TTC549 (cell line): ENCODE measurements around the gene TNFRSF25.
"Not testable (repeated sequence)": the region's sequence is repeated elsewhere in the genome, so short reads cannot be mapped to it uniquely, and the experiment has no call there.

Experiments used
- FAIRE-seq: peaks from 2 replicates; lab custom pipeline; 2012; peaks lifted over from hg19 to GRCh38; lab: Jason Lieb, UNC

Gene TNFRSF25

DNA sequence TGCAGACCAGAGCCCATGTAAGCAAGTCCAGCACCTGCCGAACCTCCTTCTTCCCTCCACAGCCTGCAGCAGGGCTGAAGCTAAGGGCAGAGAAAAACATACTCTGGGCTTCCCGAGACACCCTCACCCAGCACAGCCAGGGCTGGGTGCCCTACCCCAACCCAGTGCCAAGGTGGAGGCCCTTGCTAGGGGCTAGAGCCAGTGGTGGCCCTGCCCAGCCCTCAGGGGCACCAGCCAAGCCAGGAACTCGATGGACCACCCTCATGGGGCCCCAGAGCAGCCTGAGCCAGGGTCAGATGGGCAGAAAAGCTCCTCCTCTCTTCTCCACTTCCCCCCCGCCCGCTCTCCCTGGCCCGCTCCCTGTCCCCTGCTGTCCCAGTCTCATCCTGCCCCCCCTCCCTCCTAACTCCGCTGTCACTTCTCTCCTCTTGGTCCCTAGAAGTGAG is 15.9 kb downstream of the TNFRSF25 start:
- FAIRE-seq, result no peak

DNA sequence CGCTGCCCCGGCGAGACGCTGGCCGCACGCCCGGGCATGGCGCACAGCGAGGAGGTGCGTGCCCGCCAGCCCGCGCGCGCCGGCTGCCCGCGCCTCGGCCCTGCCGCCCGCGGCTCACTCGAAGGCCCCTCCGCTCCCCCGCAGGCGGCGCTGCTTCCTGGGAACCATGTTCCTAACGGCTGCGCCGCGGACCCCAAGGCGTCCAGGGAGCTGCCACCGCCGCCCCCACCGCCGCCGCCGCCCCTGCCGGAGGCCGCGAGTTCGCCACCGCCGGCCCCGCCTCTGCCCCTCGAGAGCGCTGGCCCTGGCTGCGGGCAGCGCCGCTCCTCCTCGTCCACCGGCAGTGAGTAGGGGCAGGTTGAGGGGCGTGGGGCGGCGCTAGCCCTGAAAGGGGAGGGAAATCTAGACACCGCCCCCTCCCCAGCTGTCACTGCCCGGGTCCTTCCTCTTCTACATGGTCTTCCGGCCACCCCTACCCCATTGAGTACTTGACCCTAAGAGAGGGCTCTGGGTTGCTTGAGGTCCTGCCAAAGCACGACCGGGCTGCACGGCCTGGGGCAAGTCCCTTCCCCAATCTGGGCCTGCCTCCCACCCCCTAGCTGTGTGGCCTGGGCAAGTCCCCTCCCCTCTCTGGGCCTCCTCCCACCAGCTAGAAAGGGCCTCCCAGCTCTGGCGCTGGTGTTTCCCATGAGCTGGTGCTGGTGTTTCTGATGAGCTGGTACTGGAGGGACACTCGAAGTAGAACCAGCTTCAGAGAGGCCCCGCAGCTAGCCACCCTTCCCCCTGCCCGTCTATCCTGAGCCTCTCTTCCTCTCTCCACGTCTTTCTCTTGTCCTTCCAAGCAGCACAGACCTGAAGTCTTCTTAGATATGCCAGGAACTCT is 17.0 kb downstream of the TNFRSF25 start:
- no peak for FAIRE-seq

DNA sequence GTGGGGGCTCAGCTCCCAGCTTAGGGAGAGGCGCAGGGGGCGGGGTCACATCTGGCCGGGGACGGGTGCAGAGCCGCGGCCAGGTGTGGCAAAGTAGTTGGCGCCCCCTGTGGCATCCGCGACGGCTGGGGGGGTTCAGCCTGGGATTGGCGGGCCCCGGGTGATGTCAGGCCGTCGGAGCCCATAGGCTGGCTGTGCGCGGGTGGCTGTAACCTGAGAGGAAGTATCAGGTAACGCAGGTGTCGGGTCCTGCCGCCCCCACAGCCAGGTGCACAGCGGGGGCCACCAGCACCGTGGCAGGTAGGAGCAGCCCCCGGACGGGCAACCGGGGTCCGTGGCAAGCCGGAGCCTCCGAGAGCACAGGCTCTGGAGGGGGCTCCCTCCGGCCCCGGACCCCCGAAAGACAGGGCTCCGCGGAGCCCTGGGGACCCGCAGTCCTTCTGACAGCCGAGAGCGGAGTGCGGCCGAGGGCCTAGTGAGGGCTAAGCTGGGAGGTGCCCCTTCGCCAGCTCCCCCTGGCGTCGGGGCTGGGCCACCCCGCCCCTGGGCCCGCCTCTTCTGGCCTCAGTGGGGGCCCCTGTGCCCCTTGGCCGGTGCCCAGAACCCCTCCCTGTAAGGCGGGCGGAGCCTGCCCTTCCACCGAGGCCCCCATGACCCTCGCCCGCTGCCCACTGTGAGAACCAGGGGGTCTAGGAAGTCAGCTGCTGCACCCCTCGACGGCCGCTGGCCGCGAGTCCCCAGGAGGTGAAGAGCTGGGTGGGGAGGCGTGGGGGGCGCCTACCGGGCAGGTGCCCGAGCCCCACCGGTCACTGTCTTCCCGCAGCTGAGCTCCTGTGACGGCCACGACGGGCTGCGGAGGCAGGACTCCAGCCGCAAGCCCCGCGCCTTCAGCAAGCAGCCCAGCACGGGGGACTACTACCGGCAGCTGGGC is 17.9 kb downstream of the TNFRSF25 start:
- FAIRE-seq, result no peak

DNA sequence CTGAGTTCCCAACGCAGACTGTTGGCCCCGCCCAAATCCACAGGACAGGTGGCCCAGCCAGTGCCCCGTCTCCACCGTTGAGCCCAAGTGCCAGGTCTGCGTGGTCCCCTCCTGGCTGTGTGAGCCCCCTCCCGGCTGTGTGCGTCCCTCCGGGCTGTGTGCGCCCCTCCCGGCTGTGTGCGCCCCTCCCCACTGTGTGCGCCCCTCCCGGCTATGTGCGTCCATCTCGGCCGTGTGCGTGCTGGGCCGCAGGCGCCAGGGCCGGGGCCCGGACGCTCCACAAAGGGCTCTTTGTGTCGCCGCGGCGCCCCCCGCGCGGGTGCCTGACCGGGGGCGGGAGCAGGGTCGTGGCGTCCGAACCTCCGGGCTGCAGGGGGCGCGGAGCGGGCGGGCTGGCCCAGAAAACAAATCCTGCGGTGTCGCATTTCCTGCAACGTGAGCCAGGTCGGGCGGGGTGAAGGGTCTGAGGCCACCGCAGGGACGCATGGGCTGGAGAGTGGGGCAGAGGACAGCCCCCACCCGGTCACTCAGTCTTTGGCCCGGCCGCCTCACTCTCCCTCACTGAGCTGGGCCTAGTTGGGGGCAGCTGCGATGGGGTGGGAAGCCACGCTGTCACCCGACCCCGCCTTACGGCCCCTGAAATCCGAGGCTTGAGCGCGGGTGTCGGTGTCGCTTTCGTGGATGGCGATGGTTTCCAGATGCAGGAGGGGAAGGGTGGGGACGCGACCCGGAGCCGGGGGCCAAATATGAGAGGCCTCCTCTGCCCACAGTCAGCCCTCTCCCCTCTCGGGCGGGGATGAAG is 18.8 kb downstream of the TNFRSF25 start:
- no peak for FAIRE-seq

DNA sequence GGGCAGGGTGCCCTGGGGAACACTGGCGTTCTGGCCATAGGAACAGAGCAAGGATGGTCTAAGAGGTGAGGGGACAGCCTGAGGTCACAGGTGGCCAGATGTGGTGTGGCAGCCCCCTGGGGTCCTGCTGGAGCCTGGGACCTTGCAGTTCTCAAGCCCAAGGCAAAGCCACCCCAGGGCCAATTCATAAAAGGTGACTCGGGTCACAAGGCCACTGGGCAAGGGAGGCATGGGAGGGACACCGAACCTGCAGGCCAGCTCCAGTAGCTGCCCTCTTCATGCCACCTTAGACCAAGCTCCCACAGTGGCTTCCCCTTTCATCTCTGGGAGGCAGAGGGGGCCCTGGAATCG is 19.3 kb downstream of the TNFRSF25 start:
- FAIRE-seq, result no peak

DNA sequence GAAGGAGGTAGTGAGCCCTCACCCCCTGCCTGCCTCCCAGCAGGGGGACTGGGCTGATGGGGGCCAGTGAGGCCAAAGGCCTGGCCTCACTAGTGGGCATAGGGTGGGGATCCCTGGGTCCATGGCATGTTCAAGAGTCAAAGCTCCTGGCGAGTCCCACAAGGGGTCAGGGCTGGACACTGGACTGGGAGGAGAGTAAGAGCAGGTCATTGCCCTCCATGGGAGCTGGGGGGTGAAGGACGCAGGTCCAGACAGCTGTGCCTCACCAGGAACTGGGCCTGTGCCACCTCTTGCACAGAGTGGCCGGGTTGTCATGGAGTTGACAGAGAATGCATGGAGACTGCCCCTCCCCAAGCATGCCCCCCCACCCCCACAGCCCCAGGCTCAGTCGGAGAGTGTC is 20.0 kb downstream of the TNFRSF25 start:
- FAIRE-seq, result not testable (repeated sequence)

DNA sequence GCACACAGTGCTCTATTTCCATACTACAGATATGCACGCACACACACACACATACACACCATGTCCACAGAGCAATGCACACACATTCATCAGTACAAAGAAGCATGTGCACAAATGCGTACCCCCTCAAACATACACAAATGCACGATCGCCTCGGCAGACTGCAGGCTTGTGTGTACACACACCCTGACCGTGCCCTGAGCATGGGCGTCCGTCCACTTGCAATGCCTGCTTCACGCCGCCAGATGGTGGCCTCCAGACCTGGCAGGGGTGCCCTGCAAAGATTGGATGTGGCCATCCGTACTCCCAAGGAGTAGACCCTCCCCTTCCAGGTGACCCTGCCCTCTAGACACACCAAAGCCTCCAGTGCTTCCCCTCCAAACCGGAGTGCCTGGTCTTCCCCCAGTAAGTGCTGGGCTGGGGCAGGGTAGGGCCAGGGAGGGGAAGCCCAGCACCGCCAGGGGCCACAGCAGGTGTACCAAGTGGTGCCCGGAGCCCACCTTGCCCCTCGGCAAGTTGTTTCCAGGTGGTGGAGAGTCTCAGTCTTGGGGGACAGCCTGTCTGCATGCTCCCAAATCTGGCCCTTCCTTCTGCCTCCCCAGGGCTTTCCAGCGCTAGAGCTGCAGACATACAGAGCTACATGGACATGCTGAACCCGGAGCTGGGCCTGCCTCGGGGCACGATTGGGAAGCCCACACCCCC is 20.8 kb downstream of the TNFRSF25 start:
- no peak for FAIRE-seq

DNA sequence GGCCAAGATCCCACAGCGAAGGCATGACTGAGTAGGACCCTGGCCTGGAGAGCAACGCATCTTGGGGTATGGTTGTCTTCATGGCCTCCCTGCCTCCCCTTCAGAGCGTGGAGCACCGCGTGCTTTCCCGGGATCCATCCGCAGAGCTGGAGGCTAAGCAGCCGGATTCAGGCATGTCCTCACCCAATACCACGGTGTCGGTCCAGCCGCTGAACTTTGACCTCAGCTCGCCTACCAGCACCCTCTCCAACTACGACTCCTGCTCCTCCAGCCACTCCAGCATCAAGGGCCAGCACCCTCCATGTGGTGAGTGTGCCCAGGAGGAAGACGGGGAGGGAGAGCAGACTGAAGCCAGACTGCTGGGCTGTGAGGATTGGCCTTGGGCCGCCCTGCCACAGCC is 21.6 kb downstream of the TNFRSF25 start:
- FAIRE-seq, result no peak

DNA sequence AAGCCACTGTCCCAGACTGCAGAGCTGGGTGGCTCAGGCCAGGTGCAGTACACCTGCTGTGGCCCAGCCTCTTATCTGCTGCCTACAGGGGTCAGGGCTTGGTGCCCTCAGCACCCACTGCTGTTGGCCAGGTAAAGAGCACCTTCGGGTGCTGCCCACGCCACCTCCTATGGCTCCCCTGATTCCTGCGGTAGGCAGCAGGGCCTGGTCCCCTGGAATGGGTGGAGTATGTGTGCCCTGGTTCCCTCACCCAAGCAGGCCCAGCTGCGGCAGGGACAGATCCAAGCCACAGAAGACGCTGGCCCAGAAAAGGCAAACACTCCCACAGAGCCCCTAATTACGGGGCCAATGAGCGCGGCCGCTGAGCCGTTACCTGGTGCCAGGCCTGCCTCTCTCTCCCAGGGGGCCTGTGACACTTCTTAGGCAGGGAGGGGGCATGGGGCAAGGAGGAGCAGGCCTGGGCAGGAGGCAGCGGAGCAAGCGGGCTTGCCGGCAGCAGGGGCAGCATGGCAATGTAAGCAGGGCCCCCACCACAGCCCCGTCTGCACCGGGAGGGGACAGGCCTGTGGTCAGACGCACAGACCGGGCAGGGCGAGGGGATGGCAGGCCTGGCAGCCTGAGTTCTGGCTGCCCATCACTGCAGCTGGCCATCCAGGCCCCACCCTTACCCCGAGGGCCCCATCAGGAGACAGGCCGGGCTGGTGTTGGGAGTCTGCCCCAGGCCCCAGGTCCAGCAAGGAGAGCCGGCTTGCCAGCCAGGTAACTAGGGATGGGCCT is 22.4 kb downstream of the TNFRSF25 start:
- no peak for FAIRE-seq

DNA sequence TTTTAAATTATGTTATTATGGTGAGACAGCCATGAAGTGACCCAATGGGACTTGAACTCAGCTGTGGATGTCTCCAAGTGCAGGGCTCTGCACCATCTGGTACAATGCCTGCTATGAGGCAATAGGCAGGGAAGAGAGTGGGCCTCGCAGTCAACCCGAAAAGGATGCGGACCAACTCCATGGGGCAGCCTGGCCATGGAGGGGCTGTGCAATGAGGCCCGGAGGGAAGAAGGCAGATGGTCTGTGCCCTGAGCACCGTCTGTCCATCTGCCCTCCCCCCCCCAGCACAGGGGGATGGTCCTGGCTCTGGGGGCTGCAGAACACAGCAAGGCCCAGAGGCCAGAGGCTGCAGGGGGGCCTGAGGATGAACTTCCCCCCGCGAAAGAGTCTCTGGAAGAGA is 24.4 kb downstream of the TNFRSF25 start:
- FAIRE-seq, result no peak

DNA sequence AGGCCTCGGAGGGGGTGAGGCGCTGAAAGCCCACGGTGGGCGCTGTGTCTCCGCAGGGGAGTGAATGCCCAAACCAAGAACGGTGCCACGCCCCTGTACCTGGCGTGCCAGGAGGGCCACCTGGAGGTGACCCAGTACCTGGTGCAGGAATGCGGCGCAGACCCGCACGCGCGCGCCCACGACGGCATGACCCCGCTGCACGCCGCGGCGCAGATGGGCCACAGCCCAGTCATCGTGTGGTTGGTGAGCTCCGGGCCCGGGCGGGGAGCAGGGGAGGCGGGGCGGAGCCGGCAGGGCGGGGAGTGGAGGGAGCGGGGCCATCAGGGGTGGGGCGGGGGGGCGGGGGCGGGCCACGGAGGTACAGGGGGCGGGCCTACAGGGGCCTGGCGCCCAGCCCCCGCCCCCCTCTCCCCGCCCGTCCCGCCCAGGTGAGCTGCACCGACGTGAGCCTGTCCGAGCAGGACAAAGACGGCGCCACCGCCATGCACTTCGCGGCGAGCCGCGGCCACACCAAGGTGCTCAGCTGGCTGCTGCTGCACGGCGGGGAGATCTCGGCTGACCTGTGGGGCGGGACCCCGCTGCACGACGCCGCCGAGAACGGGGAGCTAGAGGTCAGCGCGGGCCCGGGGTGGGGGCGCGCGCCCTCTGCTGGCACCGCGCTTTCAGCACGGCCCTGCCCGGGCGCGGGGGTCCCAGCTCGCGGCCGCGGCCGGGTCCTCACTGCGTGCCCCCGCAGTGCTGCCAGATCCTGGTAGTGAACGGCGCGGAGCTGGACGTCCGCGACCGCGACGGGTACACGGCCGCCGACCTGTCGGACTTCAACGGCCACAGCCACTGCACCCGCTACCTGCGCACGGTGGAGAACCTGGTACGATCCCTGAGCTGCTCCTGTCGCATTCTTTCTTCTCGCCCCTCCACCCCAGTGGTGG is 25.5 kb downstream of the TNFRSF25 start:
- FAIRE-seq, result no peak

DNA sequence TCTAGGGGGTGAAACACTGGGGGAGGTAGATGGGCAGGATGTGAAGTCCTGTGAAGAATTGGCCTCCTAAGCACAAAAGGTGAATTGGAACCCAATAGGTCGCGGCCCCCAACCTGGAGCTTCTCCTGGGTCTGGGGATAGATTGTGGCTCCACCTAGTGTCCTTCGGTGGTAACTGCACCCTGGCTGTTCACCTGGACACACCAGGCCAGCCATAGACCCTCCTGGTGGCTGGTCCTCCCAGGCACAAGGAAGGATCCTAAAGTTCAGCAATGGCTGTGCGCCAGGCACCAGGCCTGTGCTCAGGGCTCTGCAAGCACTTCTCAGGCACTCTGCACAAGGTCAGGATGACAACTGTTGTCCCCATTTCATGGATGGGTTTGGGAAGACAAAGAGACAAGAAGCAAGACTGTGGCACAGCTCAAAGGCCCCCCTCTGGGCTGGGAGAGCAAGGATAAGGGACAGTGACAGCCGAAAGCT is 27.9 kb downstream of the TNFRSF25 start:
- FAIRE-seq, result no peak

DNA sequence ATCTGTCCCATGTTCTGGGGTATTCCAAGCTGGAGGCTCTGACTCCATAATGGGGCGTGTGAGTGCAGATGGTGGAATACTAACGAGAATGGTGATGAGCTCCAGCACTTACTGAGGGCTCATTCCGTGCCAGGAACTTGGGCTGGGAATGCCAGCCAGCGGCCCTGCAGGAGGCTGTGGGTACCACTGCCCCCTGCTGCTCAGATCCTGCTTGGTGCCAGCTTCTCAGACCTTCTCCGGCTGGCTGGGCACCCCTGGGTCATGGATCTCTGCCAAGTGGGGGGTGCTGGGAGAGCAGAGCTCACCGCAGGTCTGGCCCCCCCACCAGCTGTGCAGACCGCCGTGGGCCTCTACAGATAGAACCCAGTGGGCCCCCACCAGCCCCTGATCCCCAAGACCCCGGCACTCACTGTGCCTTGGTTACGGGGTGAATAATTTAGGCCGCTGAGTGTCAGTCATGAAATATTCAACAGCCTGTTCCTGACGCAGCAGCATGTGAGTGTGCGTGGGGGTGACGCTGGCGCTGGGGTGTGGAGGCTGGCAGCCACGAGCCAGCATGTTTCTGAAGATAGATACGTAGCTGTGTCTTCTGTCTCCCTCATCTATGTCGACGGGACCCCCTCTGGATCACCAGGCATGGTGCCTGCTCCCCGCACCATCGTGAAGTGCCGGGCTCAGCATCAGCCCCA is 28.8 kb downstream of the TNFRSF25 start:
- not testable (repeated sequence) for FAIRE-seq

DNA sequence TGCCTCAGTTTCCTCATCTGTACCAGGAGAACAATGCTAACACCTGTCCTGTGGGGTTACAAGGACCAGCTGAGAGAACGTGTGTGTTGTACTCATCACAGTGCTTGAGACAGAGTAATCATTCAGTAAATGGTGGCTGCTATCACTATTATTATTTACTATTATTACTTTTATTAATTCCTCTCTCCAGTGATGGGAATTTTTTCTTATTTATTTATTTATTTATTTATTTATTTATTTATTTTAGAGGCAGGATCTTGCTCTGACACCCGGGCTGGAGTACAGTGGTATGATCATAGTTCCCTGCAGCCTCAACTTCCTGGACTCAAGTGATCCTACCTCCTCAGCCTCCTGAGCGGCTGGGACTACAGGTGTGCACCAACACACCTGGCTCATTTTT is 29.7 kb downstream of the TNFRSF25 start:
- FAIRE-seq, result not testable (repeated sequence)

DNA sequence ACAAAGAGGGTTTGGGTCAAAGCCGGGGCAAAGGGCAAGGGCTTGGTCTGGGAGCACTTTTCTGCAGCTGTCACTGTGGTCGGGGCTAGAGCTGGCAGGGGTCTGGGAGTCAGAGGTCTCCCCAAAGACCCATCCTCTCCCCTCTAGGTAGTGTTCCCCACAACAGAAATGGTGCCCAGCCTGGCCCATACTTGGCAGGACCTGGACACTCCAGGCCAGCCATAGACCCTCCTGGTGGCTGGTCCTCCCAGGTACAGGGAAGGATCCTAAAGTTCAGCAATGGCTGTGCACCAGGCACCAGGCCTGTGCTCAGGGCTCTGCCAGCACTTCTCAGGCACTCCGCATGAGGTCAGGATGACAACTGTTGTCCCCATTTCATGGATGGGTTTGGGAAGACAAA is 30.4 kb downstream of the TNFRSF25 start:
- no peak for FAIRE-seq

DNA sequence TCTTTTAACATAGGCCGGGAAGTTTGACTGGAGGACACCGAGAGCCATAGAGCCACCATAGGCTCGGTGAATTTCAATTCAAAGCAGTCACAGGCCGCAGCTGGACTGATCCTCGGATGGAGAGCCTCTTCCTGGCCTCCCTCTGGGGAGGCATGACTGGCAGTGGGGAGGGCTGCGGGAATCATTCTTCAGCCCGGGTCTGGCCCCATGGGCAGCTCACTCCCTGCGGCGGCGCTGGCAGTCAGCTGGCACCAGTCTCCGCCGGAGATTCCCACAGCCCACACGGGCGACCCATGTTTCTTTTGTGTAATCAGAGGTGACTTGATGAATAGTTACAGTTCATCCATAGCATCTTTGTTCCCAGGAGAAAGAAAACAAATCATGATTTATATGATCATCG is 30.8 kb downstream of the TNFRSF25 start:
- no peak for FAIRE-seq

DNA sequence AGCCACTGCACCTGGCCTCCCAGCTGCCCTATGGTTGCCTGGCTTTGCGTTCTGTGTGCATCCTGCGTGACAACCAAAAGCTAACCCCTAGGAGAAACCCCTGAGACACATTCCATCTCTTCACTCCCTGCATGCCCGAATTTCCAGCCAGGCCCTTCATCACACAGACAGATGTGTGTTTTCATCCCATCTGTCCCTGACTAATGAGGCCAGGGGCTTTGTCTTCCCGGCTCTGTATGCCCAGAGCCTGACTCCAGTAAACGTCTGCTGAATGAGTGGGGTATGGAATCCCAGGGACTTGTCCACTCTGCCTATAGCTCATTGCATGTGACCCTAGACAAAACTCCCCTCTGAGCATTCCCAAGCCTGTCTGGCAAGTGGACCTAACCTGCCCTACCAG is 31.8 kb downstream of the TNFRSF25 start:
- FAIRE-seq, result no peak

DNA sequence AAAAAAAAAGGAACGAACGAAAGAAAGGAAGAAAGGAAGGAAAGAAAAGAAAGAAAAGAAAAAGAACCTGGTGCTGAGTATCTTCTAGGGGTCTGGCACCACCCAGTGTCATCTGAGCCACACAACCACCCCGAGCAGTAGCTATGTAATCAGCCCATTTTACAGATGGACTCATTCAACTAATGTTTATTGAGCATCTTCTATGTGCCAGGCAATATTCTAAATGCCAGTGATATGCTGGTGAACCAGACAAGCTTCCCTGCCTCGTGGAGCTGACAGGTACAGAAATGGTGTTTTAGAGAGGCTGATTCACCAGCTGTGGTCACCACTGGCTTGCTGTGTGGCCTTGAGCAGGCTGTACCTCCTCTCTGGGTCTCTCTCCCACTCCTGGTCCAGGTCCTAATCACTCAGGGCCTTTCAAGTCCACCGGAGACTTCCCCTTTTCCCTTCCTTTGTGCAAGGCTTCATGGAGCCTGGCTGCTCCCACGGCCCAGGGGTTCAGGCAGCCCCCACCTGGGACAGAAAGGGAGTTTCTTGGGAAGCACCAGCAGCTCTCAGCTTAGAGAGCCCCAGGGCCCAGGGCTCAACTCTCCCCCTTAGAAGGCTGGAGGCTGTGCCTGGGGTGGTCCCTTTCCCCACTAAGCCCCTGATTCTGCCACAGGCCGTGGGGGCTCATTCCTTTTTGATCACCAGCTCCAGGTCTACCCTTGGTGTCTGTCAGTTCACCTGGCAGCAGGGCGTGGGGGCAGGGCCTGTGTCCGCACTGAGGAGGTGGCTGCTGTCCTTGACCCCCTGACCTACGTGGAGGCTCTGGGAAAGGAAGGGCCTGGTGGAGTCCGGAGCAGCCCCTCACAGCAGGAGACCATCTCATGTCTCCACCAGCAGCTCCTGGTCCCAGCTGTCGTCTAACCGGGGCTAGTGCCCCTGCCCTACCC is 34.1 kb downstream of the TNFRSF25 start:
- FAIRE-seq, result not testable (repeated sequence)
